IPS DF 6.9 (cell line): ENCODE results near the gene NUP93.

Experiments
- DNase-seq: peaks from one replicate; pipeline ENCODE4 v3.0.0-alpha.2; 2013; ENCODE audit warnings: low read depth, low spot score
- H3K27ac ChIP-seq: one replicate; pipeline ENCODE4 v1.5.1; 2013; ENCODE audit warnings: low read length, control low read depth
- H3K27me3 ChIP-seq: 2 replicates; pipeline ENCODE4 v1.6.1; 2013; ENCODE audit warnings: mild to moderate bottlenecking, low read length; ENCODE audit not compliant: control insufficient read depth, insufficient read depth
- H3K36me3 ChIP-seq: 2 replicates; pipeline ENCODE4 v1.6.1; 2013; ENCODE audit warnings: low read length; ENCODE audit not compliant: control insufficient read depth, insufficient read depth
- H3K4me1 ChIP-seq: 2 replicates; pipeline ENCODE4 v1.6.1; 2013; ENCODE audit warnings: low read length; ENCODE audit not compliant: control insufficient read depth, insufficient read depth
- H3K4me3 ChIP-seq: 2 replicates; pipeline ENCODE4 v1.5.1; 2013; ENCODE audit warnings: mild to moderate bottlenecking, low read length
- H3K9me3 ChIP-seq: 2 replicates; pipeline ENCODE4 v1.6.1; 2013; ENCODE audit warnings: low read length, inconsistent platforms; ENCODE audit not compliant: control insufficient read depth, insufficient read depth
- WGBS: extraction: QIAGEN DNeasy Blood & Tissue Kit; methylation state at CpG from one replicate; pipeline ENCODE4 v1.1.7; 2013; ENCODE audit warnings: mixed read lengths, missing lambda C conversion rate; ENCODE audit not compliant: insufficient read length, insufficient coverage; 5-methylcytosine and 5-hydroxymethylcytosine counted together

The NUP93 gene

DNA sequence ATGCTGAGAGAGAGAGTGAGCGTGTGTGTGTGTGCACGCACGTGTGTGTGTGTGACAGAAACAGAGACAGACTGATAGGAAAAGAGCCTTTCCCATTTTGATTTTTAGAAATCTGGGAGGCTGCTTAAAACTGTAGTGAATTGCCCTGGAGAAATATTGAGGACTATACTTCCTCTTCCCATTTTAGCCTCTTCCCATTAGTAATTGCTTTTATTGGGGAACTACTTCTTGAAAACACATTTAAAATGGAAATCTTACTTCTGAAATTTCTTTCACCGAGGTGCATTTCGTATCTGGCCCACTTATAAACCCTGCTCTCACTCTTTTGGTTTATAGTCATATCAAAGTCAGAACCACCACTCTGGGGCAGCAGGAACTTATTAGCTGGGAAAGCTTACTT, 47.1 kb downstream of the NUP93 start:
- no peaks in the 10 kb centered on the region for H3K27me3 ChIP-seq
- no CpG with 5 or more reads among the region's 5 CpGs for WGBS
- no peak overlapping the region for H3K27ac ChIP-seq
- no peak for DNase-seq
- H3K4me1 ChIP-seq: peaks cover 2% of the 10 kb centered on the region; the same call in 1 of the 2 replicates
- H3K4me3 ChIP-seq: no peak overlapping the region
- H3K36me3 ChIP-seq: no peaks in the 10 kb centered on the region
- no peaks in the 10 kb centered on the region for H3K9me3 ChIP-seq

DNA sequence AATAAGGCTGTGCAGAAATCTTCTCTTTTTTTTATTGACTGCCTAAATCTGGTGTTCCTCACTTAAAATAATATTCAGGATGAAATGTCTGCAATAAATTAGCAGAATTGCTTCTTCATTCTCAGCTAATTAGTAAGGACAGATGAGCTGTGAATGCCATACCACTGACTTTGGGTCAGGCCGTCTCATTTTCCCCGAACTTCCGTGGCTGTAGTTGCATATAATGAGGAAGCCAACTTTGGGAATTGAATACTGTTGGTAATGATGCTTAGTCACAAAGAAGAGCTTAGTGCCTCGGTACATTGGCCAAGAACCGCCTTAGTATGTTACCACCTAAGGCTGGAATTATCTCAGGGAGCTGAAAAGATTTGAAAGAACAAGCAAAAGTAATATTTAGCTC, 47.6 kb downstream of the NUP93 start:
- Histone ChIP-seq H3K4me3 (no peak overlapping the region), H3K4me1 (peaks cover 2% of the 10 kb centered on the region; the same call in 1 of the 2 replicates), H3K27me3 (no peaks in the 10 kb centered on the region), H3K36me3 (no peaks in the 10 kb centered on the region), H3K27ac (no peak overlapping the region), H3K9me3 (no peaks in the 10 kb centered on the region)
- no peak for DNase-seq
- no CpG with 5 or more reads among the region's 5 CpGs for WGBS

GRCh38 chr16:56779906-56780305, 50.0 kb downstream of the NUP93 start:
- H3K27ac ChIP-seq: no peak overlapping the region
- no CpG with 5 or more reads among the region's 1 CpG for WGBS

GRCh38 chr16:56780646-56781045, 50.7 kb downstream of the NUP93 start:
- peaks cover 2% of the 10 kb centered on the region; the same call in 1 of the 2 replicates for H3K4me1 ChIP-seq
- no peaks in the 10 kb centered on the region for H3K36me3 ChIP-seq
- H3K9me3 ChIP-seq: no peaks in the 10 kb centered on the region
- DNase-seq: no peak
- no CpG with 5 or more reads among the region's 3 CpGs for WGBS
- no peaks in the 10 kb centered on the region for H3K27me3 ChIP-seq
- no peak overlapping the region for H3K27ac ChIP-seq
- H3K4me3 ChIP-seq: no peak overlapping the region

More at GRCh38 chr16:56779906-56780305, 50.0 kb downstream of the NUP93 start:
- Histone ChIP-seq H3K27me3 (no peaks in the 10 kb centered on the region), H3K4me1 (peaks cover 2% of the 10 kb centered on the region; the same call in 1 of the 2 replicates), H3K9me3 (no peaks in the 10 kb centered on the region), H3K4me3 (no peak overlapping the region), H3K36me3 (no peaks in the 10 kb centered on the region)
- no peak for DNase-seq

DNA sequence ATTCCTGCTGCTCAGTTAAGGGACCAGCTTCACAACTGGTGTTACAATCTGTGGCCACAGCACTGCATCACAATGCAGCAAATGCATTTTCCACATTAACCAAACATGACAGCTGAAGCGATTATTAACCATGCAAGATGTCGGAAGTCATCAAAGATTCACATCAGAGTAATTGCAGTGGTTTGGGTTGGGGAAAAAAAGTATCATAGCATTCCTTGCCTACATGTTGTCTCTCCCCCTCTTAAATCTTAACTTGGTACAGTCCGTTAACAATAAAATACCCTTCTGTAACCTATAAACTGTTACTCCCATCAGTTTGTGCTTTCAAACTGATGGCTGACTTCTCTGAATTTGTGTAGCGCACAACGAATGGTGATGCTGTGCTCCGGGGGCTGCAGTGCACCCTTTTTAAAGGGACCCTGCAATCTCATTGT, 51.6 kb downstream of the NUP93 start:
- no CpG with 5 or more reads among the region's 6 CpGs for WGBS

GRCh38 chr16:56783344-56783743, 53.4 kb downstream of the NUP93 start:
- Histone ChIP-seq H3K27me3 (no peaks in the 10 kb centered on the region), H3K4me3 (no peak overlapping the region), H3K4me1 (peaks cover 10% of the 10 kb centered on the region), H3K9me3 (no peaks in the 10 kb centered on the region; the same call in 1 of the 2 replicates), H3K27ac (no peak overlapping the region), H3K36me3 (no peaks in the 10 kb centered on the region)
- WGBS: no CpG with 5 or more reads among the region's 5 CpGs
- DNase-seq: no peak

More for the DNA sequence above, 51.6 kb downstream of the NUP93 start:
- Histone ChIP-seq H3K27me3 (no peaks in the 10 kb centered on the region), H3K4me1 (peaks cover 3% of the 10 kb centered on the region; the same call in 1 of the 2 replicates), H3K36me3 (no peaks in the 10 kb centered on the region), H3K27ac (no peak overlapping the region), H3K9me3 (no peaks in the 10 kb centered on the region; the same call in 1 of the 2 replicates), H3K4me3 (no peak overlapping the region)
- DNase-seq: no peak

- no peaks in the 10 kb centered on the region for H3K36me3 ChIP-seq
- WGBS: no CpG with 5 or more reads among the region's 6 CpGs
- H3K4me3 ChIP-seq: no peak overlapping the region
- H3K27me3 ChIP-seq: no peaks in the 10 kb centered on the region
- no peaks in the 10 kb centered on the region; the same call in 1 of the 2 replicates for H3K9me3 ChIP-seq
- H3K4me1 ChIP-seq: peaks cover 10% of the 10 kb centered on the region
- DNase-seq: no peak
- no peak overlapping the region for H3K27ac ChIP-seq
These were observed 55.4 kb downstream of the NUP93 start for GRCh38 chr16:56785317-56785716.

DNA sequence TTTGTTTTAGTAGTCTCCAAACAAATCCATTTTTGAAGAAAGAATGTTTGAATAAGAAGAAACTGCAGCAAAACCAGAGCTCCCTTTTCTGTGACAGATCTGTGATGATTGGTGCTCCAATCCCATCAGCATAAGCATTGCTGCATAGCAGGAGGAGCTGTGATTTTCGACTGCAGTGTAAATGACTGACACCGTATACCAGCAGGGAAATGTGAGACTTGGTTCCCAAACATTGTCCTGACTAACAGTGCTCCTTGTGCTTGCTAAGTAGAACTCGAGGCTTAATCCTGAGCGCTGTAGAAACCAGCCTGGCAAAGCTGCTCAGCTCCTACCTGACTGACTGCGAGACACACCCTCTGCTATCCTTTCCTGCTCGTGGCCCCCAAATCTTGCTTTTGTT, 57.2 kb downstream of the NUP93 start:
- H3K36me3 ChIP-seq: no peaks in the 10 kb centered on the region
- no peak overlapping the region for H3K27ac ChIP-seq
- no peak for DNase-seq
- WGBS: no CpG with 5 or more reads among the region's 6 CpGs
- no peak overlapping the region for H3K4me3 ChIP-seq
- H3K4me1 ChIP-seq: peaks cover 8% of the 10 kb centered on the region
- H3K9me3 ChIP-seq: no peaks in the 10 kb centered on the region; the same call in 1 of the 2 replicates
- H3K27me3 ChIP-seq: no peaks in the 10 kb centered on the region

DNA sequence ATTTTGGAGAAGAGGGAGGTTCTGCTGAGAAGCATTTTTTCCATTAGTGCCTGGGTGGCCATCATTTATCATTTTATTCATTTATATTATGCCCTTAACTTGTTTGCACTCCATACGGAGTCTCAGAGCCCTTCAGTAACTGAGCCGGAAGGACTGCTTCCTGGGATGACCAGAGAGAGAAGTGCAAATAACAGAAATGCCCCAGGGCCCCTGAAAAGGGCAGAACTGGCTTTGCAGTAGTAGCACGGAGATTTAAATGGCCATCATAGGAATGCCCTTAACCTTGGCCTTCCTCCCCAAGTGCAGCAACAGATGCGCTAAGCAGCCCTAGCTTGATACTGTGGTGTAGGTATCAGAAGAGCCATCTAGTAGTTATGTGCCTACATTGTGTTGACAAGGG, 58.5 kb downstream of the NUP93 start:
- Histone ChIP-seq H3K27ac (no peak overlapping the region), H3K4me1 (peaks cover 8% of the 10 kb centered on the region), H3K27me3 (no peaks in the 10 kb centered on the region), H3K4me3 (no peak overlapping the region), H3K36me3 (no peaks in the 10 kb centered on the region), H3K9me3 (no peaks in the 10 kb centered on the region; the same call in 1 of the 2 replicates)
- WGBS: no CpG with 5 or more reads among the region's 4 CpGs
- no peak for DNase-seq

GRCh38 chr16:56789360-56789759, 59.4 kb downstream of the NUP93 start:
- no peak for DNase-seq
- Histone ChIP-seq H3K36me3 (no peaks in the 10 kb centered on the region), H3K9me3 (no peaks in the 10 kb centered on the region; the same call in 1 of the 2 replicates), H3K4me3 (no peak overlapping the region), H3K4me1 (peaks cover 8% of the 10 kb centered on the region), H3K27ac (no peak overlapping the region), H3K27me3 (no peaks in the 10 kb centered on the region)
- WGBS: no CpG with 5 or more reads among the region's 5 CpGs

DNA sequence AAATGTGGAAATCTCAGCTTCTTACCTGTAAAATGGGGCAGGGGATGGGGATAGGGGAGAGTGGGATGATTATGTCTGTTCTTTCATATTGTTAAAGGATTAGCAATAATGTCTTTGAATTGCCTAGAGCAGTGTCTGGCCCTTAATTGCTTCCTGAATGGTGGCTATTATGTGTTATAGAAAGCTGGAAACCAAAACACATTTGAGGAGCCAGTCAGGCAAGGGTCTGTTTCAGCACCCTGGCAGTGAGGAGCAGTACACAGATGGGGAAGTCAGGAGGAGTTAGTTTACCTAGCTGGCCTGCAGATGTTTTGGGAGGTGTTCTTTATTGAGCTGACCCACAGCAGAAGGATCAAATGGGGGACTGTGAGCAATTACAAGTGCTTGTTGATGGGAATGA, 63.0 kb downstream of the NUP93 start:
- no peak for DNase-seq

More for the DNA sequence above, 63.0 kb downstream of the NUP93 start:
- Histone ChIP-seq H3K9me3 (no peaks in the 10 kb centered on the region), H3K4me3 (no peak overlapping the region), H3K27me3 (no peaks in the 10 kb centered on the region), H3K4me1 (peaks cover 2% of the 10 kb centered on the region; the same call in 1 of the 2 replicates), H3K36me3 (no peaks in the 10 kb centered on the region), H3K27ac (no peak overlapping the region)
